ENCODE results near the gene C2orf81.

DNA sequence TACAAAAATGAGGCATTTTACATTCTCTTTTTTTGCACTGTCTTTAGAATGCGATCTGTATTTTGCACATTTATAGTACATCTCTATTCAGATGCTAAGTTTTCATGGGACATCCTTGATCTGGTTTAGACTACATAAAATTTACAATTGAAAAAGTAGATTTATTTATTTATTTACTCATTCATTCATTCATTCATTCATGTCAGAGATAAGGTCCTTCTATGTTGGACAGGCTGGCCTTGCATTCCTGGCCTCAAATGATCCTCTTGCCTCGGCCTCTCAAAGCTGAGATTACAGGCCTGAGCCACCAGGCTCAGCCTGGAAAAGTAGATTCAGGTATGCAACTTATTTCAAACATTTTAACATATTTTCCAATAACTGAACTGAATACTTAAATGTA, 25.3 kb downstream of the C2orf81 start:
- TF ChIP-seq, protein P1, sequence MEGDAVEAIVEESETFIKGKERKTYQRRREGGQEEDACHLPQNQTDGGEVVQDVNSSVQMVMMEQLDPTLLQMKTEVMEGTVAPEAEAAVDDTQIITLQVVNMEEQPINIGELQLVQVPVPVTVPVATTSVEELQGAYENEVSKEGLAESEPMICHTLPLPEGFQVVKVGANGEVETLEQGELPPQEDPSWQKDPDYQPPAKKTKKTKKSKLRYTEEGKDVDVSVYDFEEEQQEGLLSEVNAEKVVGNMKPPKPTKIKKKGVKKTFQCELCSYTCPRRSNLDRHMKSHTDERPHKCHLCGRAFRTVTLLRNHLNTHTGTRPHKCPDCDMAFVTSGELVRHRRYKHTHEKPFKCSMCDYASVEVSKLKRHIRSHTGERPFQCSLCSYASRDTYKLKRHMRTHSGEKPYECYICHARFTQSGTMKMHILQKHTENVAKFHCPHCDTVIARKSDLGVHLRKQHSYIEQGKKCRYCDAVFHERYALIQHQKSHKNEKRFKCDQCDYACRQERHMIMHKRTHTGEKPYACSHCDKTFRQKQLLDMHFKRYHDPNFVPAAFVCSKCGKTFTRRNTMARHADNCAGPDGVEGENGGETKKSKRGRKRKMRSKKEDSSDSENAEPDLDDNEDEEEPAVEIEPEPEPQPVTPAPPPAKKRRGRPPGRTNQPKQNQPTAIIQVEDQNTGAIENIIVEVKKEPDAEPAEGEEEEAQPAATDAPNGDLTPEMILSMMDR (IDR thresholded peaks at IDR 0.05): no peak
- no peak for TF ChIP-seq ZFX (IDR thresholded peaks at IDR 0.05; ENCODE audit: borderline replicate concordance)

Data from 22Rv1 (cell line).